Left lobe of liver (tissue), 2 donors: ENCODE results near the gene ZDHHC11B. TPM values are rescaled to one million over a fixed set of nuclear protein-coding genes. Genes with fewer than 3 reads are reported as not detected.
"Not testable (repeated sequence)": the region's sequence is repeated elsewhere in the genome, so short reads cannot be mapped to it uniquely, and the experiment has no call there.

ENCODE experiments used
- ATAC-seq: fragments of 200-7000 bp; cut with Tn5 transposase; one replicate; pipeline ENCODE4 v1.9.1; 2020; ENCODE audit warnings: mild to moderate bottlenecking, moderate library complexity
- DNase-seq: peaks from one replicate; pipeline ENCODE4 v3.0.0-alpha.2; 2020; ENCODE audit warnings: low spot score
- total RNA-seq: library from RNA; stranded (reverse); gene quantifications from one replicate; pipeline ENCODE4 v1.2.1, GENCODE V29; 2021
- donor health status: DM: no; HTN: no; CAD: no; lungs with moderate emphysema.
- donor health status: DM: no; HTN: yes; CAD: no.

ZDHHC11B gene
- total RNA-seq, 1 donor from 2014 or later = 6.1 TPM

DNA sequence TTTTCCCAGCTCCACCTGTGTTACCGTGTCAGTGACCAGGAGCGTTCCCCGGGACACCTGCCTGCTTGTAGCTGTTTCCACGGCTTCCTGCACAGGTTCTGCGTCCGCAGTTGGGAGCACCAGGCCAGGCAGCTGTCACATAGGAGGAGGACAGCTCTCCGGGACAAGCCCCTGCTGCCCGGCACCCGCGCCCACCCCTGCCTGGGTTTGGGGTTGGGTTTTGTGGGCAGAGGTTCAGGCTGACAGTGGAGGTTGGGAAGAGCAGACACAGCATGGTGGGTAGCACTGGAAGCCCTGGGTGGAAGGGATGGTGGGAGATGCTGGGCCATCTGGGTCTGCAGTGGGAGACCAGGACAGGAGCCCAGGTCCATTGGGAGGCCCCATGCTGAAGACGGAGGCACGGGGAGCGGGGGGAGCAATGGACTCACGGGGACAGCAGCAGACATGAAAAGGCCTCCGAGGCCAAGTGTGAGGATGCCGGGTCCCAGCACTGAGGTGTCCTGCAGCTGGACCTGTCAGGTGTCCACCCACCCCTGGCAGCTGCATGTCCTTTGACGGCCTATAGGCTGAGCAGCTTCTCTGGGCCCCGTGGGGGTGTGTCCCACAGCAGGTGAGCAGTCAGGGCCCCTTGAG is 2.8 kb upstream of the ZDHHC11B start:
- ATAC-seq, DNase-seq: not testable (repeated sequence)

DNA sequence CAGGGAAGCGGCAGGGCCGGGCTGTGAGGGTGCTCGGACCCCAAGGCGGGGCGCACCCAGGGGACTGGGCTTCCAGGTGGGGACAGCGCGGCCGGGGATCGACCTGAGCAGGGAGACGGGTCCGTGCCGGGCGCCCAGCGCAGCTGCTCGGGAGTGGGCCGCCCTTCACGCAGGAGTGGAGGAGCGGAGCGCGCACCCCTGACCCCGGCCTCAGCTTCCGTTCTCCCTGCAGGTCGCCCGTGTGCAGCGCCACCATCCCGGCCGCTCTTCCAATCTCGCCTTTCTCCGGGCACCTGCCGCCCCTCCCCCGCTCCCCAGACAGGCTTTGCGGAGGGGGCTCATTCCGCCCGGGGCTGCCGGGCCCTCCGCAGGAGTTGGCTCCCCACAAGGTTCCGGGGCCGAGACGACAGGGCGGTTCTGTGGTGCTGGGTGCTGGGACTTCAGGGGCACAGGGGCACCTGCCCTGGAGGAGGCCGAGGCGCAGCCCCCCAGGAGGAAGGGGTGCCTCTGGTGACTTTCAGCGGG is 714 bp upstream of the ZDHHC11B start:
- not testable (repeated sequence) for DNase-seq
- peak; percentile 62 for ATAC-seq

DNA sequence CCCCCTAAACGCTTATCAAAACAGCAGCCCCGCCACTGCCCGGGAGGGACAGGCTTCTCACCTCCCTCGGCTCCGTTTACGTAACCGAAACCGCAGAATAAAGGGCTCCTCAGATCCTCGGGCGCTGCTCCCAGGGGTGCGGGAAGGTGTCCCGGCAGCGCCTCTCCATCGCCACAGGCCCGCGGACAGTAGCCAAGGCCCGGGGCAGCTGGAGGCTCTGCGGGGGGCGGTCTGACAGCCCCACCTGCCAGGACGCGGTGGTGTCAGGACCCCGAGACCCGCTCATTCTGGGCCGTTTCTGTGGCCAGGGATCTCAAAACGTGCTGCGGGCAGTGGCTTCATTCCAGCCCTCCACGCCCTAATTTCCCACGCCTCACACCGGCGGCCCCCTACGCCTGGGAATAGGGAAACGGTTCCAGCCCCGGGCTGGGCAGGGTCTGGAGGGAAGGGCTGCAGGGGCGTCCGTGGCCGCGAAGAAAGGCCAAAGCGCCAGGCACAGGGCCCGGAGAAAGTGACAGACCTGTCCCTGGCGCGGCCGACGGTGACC is 575 bp downstream of the ZDHHC11B start:
- DNase-seq = peak; percentile 61
- ATAC-seq = peak; percentile 52

DNA sequence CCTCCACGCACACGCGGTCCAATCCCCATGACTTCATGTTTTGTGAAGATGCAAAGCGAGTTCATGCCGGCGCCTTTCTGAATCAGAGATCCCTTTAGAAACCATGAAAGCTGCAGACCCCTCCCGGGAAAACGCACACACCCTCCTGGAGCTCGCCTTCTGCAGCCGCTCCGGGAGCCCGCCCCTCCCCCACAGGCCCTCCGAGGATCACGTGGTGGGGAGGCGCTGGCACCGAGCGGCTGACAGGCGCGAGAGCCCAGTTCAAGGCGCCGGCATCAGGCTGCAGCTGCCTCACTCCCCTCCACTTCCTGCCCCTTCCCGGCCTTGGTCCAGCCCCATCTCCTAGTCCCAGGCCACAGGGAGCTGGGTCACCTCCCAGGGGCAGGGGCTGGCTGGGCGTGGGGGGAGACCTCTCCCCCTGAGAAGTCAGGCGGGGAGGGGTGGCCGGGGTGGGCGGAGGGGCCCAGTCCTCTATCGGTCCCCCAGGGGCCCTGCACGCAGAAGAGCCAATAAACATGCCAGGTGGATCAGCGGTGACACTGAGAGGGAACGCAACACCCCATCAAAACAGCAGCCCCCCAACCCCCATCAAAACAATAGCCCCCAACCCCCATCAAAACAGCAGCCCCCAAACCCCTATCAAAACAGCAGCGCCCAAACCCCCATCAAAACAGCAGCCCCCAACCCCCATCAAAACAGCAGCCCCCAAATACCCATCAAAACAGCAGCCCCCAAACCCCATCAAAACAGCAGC is 1.3 kb downstream of the ZDHHC11B start:
- DNase-seq (peak; percentile 51), ATAC-seq (peak; percentile 40)

DNA sequence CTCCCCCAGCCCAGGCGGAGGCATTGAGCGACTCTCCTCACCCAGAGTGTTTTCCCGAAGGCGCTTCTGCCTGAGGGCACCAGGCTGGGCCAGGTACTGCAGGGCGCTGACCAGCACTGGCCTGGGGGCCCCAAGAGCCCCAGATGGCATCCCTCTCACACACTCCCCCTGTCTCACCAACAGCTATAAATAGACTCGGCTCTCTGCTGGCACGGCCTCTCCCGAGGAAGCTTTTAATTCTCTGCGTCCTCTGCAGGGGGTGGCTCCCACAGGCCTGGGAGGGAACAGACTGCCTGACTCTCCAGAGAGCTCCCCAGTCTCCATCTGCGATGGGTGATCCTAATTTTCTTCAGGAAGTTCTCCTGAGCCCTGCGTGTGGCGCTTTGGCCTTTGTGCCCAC is 2.2 kb downstream of the ZDHHC11B start:
- not testable (repeated sequence) for DNase-seq, ATAC-seq

DNA sequence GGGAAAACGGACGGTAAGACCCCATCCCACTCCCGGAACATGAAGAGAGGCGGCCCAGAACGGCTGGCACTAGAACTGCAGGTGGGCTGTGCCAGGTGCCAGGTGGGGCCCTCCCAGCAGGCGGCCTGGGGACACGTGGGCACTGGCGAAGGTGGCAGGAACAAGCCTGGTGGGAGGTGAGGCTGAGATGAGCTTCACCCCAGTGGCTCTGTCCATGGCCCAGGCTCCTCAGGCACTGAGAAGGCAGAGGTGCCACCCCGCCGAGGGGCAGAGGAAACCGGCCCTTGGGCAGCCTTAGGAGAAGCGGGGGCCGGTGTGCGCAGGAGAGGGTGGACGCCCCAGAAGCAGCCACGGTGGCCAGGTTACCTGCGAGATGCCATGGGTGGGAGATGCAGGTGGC is 4.0 kb downstream of the ZDHHC11B start:
- ATAC-seq, DNase-seq: not testable (repeated sequence)

DNA sequence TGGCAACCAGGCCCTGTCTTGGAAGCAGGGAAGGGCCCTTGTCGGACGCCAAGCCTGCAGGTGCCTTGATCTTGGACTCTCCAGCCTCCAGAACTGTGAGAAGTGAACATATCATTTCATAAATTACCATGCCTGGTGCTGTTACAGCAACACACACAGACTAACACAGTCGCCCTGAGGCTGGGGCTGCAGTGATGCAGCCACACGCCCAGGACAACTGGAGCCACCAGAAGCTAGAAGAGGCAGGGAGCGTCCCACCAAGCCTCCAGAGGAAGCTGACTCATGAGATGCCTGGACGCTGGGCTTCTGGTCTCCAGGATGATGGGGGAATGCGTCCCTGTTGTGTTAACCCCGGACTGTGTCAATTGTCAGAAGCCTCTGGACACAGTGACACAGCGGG is 5.6 kb downstream of the ZDHHC11B start:
- not testable (repeated sequence) for ATAC-seq, DNase-seq

DNA sequence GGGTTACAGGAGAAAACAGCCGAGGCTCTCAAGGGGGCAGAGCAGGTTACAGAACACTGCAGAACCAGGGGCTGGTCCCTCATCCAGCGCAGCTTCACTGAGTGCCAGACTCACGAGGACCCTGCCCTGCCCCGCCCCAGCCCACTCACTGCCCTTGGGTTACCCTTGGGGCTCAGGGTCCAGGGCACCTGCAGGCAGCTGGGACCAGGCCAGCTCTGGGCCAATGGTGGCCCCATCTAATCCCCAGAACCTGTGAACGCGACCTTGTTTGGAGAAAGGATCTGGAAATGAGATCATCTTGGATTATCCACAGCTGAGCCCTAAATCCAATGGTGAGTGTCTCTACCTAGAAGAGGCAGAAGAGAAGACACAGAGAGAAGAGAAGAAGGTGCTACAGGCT is 6.1 kb downstream of the ZDHHC11B start:
- not testable (repeated sequence) for DNase-seq, ATAC-seq

DNA sequence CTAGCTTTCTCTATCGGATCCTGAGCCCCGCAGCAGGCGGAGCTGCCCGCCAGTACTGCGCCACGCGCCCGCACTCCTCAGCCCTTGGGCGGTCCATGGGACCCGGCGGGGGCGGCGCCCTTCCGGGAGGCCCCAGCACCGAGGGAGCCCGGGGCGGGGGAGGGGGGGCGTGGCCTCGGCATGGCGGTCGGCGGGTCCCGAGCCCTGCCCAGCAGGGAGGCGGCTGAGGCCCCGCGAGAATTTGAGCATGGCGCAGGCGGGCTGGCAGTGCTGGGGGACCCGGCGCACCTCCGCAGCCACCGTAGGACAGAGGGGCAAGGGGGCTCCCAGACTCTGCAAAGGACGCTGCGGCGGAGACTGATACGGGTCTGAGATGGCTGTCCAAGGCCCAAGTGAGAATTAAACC is 6.8 kb downstream of the ZDHHC11B start:
- no peak for DNase-seq
- ATAC-seq = no peak

DNA sequence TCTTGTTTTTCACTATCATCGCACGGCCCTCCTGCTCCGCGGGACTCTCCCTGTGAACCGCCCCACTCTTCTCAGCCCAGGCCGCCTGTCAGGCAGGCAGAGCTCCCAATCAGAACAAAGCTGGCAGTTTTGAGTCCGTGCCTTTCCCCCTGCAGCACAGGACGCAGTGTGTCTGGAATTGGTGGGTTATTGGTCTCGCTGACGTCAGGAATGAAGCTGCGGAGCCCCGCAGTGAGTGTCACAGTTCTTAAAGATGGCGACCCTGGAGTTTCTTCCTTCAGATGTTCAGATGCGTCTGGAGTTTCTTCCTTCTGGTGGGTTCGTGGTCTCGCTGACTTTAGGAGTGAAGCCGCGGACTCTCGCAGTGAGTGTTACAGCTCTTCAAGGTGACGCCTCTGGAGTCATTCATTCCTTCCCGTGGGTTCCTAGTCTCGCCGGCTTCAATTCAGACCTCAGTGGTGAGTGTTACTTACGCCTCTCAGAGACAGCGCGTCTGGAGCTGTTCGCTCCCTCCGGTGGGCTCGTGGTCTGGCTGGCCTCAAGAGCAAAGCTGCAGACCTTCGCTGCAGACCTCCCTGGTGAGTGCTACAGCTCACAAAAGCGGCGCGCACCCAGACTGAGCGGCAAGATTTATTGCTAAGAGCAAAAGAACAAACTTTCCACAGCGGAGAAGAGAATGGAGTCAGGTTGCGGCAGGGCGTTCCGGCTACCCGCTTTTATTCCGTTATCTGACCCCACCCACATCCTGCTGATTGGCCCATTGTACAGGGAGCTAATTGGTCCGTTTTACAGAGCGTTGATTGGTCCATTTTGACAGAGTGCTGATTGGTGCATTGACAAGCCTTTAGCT is 7.4 kb downstream of the ZDHHC11B start:
- DNase-seq = no peak

DNA sequence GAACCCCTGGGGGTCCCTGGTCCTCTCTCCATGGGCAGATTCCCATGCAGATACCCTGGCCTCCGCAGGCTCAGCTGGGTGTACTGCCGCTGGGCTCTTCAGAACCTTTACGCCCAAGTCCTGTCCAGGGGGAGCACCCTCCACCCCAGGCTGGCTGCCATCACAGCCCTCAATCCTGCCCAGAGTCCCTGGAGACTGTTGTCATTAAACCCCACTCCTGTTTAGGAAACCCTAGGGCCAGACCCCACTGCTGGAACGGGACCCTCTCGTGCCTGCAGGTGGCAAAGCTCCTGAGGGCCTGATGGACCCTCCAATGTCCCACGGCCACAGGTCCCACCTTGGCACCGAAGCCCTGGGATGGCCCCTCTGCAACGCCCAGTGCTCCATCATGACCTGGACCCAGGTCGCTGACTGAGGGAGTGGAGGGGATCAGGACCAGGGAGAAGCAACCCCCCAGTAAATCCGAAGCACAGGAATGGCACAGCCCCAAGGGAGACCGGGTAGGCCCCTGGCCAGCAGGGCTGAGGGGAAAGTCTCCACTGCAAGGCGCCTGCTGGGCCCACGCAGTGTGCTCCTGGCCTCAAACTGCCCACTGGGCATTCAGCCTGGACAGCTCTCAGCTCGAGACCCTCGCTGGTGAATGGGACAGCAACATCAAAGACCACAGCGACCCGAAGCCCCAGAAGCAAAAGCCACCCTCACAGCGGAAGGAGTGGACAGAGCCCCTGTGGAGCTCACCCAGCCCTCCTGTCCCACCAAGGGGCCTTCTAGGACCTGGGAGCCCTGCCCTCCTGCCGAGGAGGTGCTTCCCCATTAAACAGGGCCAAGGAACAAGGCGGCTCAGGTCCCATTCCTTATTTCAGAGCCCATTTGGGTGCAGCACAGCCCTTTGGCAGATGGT is 8.3 kb downstream of the ZDHHC11B start:
- ATAC-seq (no peak), DNase-seq (no peak)

More for the DNA sequence above, 7.4 kb downstream of the ZDHHC11B start:
- ATAC-seq = no peak

DNA sequence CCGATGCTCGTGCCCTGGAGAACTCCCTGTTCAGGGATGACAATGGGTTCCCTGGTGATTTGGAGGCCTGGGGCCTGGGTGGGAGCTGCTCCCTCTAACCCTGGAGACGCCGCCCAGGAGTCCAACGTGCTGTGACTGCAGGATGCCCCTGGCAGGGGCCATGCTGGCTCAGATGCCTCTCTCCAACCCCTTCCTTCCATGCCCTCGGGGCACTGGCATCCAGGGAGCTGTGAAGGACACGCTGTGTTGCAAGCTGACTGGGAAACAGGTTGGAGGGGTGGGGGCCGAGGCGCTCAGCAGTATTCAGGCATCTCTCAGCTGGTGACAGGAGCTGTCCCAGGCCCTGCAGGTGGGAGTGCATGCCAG is 9.0 kb downstream of the ZDHHC11B start:
- peak; percentile 12 for ATAC-seq
- DNase-seq = not testable (repeated sequence)

DNA sequence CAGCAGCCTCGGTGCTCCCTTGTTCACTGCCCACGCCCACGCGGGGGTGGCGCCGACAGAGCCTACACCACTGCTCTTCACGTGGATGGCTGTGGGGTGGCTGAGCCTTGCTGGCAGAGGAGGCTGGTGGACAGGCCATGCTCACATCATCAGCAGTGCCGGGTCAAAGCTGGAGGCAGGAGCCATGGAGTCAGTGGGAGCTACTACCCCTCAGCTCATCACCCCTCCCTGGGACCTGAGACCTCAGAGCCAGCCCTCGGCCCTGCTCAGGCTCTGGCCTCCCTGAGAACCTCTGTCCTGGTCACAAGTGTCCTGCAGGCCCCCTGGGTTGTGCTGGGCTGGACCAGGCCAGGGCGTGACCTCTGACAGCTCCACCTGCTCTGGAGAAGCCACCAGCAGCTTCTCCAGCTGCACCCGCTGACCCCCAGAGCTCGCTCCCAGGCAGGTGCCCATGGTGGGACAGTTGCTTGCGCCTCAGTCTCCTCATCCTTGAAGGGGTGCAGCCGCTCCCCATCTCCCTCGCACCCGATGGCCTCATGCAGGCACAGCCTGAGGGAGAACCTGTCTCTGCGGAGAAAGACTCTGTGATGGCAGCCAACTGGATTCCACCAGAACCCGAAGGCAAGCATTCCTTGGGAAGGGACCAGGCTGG is 9.5 kb downstream of the ZDHHC11B start:
- not testable (repeated sequence) for ATAC-seq, DNase-seq

DNA sequence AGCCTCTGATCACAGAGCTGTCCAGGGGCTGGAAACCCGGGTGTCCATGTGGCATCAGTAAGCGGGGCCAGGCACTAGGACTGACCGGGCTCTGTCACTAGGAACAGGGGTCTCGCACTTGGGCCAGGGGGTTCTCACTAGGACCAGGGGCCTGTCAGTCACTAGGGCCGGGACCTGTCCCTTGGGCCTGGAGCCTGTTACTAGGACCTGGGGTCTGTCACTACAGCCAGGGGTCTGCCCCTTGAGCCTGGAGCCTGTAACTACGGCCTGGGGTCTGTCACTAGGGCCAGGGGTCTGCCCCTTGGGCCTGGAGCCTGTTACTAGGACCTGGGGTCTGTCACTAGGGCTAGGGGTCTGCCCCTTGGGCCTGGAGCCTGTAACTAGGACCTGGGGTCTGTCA is 10.2 kb downstream of the ZDHHC11B start:
- not testable (repeated sequence) for ATAC-seq, DNase-seq

DNA sequence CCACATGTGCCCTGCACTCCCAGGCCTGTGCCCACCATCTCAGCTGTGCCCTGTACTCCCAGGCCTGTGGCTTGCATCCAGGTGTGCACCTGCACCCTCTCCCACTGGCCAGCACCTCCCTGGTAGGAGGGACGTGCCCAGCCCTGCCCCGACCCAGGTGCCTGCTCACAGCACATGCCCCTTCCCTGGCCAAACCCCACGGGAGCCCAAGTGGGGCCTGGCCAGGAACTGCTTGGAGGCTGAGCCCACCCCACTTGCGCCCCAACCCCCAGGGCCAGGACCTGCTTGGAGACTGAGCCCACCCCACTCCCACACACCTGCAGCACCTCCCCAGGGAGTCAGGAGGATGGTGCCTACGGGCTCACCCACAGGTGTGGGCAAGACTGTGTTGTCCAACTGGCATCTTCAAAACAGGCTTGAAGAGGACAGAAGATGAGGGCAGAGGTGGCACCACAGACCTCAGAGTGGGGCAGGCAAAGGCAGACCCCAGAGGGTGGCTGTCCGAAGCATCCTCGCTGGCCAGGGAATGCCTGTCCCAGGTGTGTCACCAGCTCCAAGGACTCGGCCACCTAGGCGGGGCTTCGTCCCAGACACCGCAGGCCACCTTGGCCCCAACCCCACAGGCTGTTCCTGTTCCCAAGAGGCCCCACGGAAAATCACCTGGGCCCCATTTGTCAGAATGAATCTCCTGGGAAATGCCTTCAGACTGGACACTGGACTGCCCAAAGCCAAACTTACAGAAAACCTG is 10.8 kb downstream of the ZDHHC11B start:
- DNase-seq (no peak), ATAC-seq (no peak)

DNA sequence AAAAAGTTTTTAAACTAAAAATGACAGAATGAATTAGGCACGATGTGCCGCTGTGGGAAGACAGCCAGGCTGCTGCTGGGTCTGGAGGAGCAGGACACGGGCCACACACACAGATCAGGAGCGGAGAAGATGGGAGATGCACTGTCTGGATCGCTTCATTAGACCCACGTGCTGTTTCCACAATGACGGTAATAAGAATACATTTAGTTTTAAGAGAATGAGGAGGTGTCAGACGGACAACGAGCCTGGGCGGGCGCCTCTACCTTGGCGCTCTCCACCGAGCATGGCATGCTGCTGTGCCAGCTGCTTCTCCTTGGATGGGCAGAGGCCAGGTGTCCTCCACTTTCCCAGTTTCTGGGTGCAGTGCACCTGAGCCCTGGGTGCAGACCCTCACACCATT is 11.6 kb downstream of the ZDHHC11B start:
- not testable (repeated sequence) for ATAC-seq, DNase-seq

DNA sequence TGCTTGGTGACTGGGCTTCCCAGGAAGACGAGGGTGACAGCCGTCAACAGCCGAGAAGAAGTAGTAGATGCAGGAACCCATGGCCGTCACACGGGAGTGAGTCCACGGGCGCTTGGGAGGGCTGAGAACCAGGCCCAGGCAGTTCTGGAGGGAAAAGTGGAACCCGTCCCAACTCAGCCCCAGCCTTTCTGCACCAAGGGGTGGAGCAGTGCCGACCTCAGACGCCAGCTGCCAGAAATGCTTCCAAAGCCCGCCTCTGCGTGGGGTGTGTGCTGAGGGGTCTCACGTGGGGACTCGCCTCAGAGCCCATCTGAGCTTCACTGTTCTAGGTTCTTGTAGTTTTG is 12.0 kb downstream of the ZDHHC11B start:
- ATAC-seq, DNase-seq: not testable (repeated sequence)

DNA sequence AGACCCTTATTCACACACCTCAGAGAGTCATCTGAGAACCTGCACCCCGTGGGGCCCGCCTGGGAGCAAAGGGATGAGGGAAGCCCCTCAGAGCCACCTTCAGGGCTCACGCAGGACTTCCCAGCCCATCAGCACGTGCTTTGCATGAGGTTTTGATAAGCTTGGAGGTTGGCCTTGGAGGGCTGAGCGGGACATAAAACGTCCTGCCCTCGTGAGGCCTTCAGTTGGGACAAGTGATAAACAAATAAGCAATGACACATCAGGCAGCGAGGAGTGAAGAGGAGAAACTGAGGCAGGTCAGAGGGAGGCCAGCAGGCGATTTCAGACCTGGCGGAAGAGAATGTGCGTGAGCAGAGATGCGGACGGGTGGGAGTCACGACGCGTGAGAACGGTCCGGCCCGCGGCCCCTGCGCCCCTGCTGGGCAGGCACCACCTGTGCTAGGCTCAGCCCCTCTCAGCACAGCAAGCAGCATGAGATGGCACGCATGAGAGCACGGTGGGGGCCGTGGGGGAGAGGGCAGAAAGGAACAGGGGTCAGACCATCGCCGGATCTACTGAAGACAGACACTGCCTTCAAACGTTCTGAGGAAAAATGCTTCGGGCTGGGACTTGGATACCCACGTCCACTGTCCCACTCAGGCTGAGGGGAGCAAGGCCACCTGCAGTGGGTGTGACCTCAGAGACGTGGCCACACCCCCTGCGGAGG is 12.5 kb downstream of the ZDHHC11B start:
- not testable (repeated sequence) for DNase-seq, ATAC-seq
